Prostate gland (tissue), 2 donors: ENCODE measurements around the gene CYB5B. TPM values are rescaled to one million over a fixed set of nuclear protein-coding genes. Genes with fewer than 3 reads are reported as not detected.

Source experiments
- DNase-seq: peaks from one replicate; pipeline ENCODE4 v3.0.0-alpha.2; 2019; ENCODE audit warnings: low spot score
- H3K27ac ChIP-seq, 2 donors: fragments of 200-600 bp; sonication (generic); 2 replicates each; pipeline ENCODE4 v1.5.1; 2017 to 2019
- H3K27me3 ChIP-seq: fragments of 200-600 bp; sonication (generic); replicated peaks from 2 replicates; pipeline ENCODE4 v1.5.1; 2019; ENCODE audit not compliant: insufficient read depth
- H3K36me3 ChIP-seq, 2 donors: fragments of 200-600 bp; sonication (generic); 1 replicate in 1 of 2; 2 replicates in 1 of 2; pipeline versions ENCODE4 v1.5.1 to v1.8.1; 2017 to 2019
- H3K4me1 ChIP-seq: fragments of 200-600 bp; sonication (generic); replicated peaks from 2 replicates; pipeline ENCODE4 v1.5.1; 2019
- H3K4me3 ChIP-seq, 2 donors: fragments of 200-600 bp; sonication (generic); 2 replicates each; pipeline ENCODE4 v1.5.1; 2017 to 2019
- H3K9me3 ChIP-seq: fragments of 200-600 bp; sonication (generic); 2 replicates; pipeline ENCODE4 v1.5.1; 2017
- CTCF ChIP-seq, 4 experiments: fragments of 200-600 bp in 2 of 4; fragments of 450-650 bp in 2 of 4; sonication (generic) in 2 of 4; IDR thresholded peaks; 1 replicate in 3 of 4; 2 replicates in 1 of 4; pipeline ENCODE4 v1.5.1; 2016 to 2019; ENCODE audit warnings: antibody characterized with exemption in 4 of 4, mild to moderate bottlenecking in 2 of 4, moderate library complexity in 2 of 4
- POLR2A ChIP-seq: fragments of 450-650 bp; IDR thresholded peaks from one replicate; pipeline ENCODE4 v1.6.1; 2016; ENCODE audit warnings: antibody characterized with exemption, mild to moderate bottlenecking
- POLR2AphosphoS5 ChIP-seq: sonication (generic); formaldehyde crosslinking; IDR thresholded peaks from one replicate; pipeline ENCODE4 v1.6.1; 2017; ENCODE audit warnings: antibody characterized with exemption
- WGBS: methylation state at CpG from one replicate; pipeline ENCODE4 v1.1.5; 2018; 5-methylcytosine and 5-hydroxymethylcytosine counted together
- intact Hi-C: fragments of 100-400 bp; cut with DNase I; formaldehyde crosslinking; loops from one replicate; pipeline ENCODE4 v1.14.2; 2022
- total RNA-seq, 2 donors: library from RNA; depleted of rRNA; stranded (reverse); fragments of >200 nt; gene quantifications; one replicate each; pipeline ENCODE4 v1.1.0, GENCODE V29; 2016

Gene CYB5B
- total RNA-seq, 2 donors from 2014 or later, result 48.8 to 71.3 TPM

GRCh38 chr16:69407702-69408323 is 16.6 kb upstream of the CYB5B start:
- no peaks in the 10 kb centered on the region for H3K27me3 ChIP-seq
- no peak overlapping the region for H3K27ac ChIP-seq
- no peak for DNase-seq
- peaks cover 4% of the 10 kb centered on the region for H3K4me1 ChIP-seq
- H3K36me3 ChIP-seq, result no peaks in the 10 kb centered on the region
- no peak overlapping the region for H3K4me3 ChIP-seq
- WGBS, result 82% methylated on average over 7 of the region's 7 CpGs
- no peaks in the 10 kb centered on the region for H3K9me3 ChIP-seq
- intact Hi-C loops, result no loop called here
- TF ChIP-seq POLR2A (no peak), CTCF (IDR thresholded peaks at IDR 0.05) (no peak), POLR2AphosphoS5 (no peak)

- no peak for DNase-seq
- H3K27ac ChIP-seq, result no peak overlapping the region
- TF ChIP-seq CTCF (IDR thresholded peaks at IDR 0.05) (no peak), POLR2AphosphoS5 (no peak), POLR2A (no peak)
These were observed 15.9 kb upstream of the CYB5B start for GRCh38 chr16:69408475-69408874.

GRCh38 chr16:69410219-69410990 is 14.0 kb upstream of the CYB5B start:
- no peaks in the 10 kb centered on the region for H3K4me1 ChIP-seq
- H3K36me3 ChIP-seq, result no peaks in the 10 kb centered on the region
- H3K4me3 ChIP-seq, result no peak overlapping the region
- peak overlapping the region; percentile 44 to 51 for H3K27ac ChIP-seq
- no peak for TF ChIP-seq CTCF (IDR thresholded peaks at IDR 0.05)
- peak; percentile 46 for TF ChIP-seq POLR2AphosphoS5
- TF ChIP-seq POLR2A, result no peak
- no peaks in the 10 kb centered on the region for H3K9me3 ChIP-seq
- no peaks in the 10 kb centered on the region for H3K27me3 ChIP-seq
- DNase-seq, result no peak
- WGBS, result 16% methylated on average over 6 of the region's 6 CpGs
- intact Hi-C loops, result no loop called here

More at GRCh38 chr16:69408475-69408874, 15.9 kb upstream of the CYB5B start:
- intact Hi-C loops, result no loop called here
- Histone ChIP-seq H3K36me3 (no peaks in the 10 kb centered on the region), H3K4me1 (peaks cover 4% of the 10 kb centered on the region), H3K4me3 (no peak overlapping the region), H3K9me3 (no peaks in the 10 kb centered on the region), H3K27me3 (no peaks in the 10 kb centered on the region)
- 60% methylated on average over 6 of the region's 6 CpGs for WGBS

- no peaks in the 10 kb centered on the region for H3K36me3 ChIP-seq
These were observed 13.1 kb upstream of the CYB5B start for GRCh38 chr16:69411064-69411985.

More at GRCh38 chr16:69411064-69411985, 13.1 kb upstream of the CYB5B start:
- WGBS, result 91% methylated on average over 18 of the region's 18 CpGs
- Histone ChIP-seq H3K9me3 (no peaks in the 10 kb centered on the region), H3K4me1 (peaks cover under 1% of the 10 kb centered on the region), H3K27ac (no peak overlapping the region), H3K27me3 (no peaks in the 10 kb centered on the region), H3K4me3 (no peak overlapping the region)
- no peak for DNase-seq
- TF ChIP-seq POLR2AphosphoS5 (no peak), CTCF (IDR thresholded peaks at IDR 0.05) (no peak), POLR2A (no peak)
- intact Hi-C loops, result no loop called here
